NCI-H1930 (cell line): ENCODE data around the gene KRTAP5-3.

ENCODE experiments used
- DNase-seq, 2 experiments: peaks; one replicate each; lab custom pipeline; 2025; lab: John Stamatoyannopoulos, UW

KRTAP5-3 gene

DNA sequence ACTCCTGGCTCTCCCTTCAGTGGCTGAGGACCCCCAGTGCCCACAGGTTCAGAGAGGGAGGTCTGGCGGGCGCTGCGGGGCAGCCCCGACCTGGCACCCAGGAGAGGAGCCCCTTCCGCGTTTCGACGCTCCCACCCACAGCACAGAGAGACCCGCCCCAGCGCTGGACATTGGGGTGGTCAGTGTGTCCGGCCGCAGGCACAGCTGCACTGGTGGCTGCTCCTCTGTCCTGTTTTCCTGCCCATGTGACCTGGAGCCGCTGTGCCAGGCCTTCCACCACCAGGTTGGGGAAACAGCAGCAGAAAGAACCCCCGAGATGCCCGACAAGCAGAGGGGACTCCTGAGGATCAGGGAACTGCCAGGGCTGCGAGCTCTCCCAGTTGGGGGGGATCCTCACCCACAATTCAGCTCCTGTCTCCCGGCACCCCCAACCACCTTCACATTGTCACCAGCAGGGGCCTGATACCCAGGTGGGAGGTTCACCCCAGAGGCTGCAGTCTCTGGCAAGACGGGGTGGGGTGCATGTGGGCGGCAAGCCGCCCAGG lies 35.0 kb upstream of the KRTAP5-3 start:
- no peak for DNase-seq

DNA sequence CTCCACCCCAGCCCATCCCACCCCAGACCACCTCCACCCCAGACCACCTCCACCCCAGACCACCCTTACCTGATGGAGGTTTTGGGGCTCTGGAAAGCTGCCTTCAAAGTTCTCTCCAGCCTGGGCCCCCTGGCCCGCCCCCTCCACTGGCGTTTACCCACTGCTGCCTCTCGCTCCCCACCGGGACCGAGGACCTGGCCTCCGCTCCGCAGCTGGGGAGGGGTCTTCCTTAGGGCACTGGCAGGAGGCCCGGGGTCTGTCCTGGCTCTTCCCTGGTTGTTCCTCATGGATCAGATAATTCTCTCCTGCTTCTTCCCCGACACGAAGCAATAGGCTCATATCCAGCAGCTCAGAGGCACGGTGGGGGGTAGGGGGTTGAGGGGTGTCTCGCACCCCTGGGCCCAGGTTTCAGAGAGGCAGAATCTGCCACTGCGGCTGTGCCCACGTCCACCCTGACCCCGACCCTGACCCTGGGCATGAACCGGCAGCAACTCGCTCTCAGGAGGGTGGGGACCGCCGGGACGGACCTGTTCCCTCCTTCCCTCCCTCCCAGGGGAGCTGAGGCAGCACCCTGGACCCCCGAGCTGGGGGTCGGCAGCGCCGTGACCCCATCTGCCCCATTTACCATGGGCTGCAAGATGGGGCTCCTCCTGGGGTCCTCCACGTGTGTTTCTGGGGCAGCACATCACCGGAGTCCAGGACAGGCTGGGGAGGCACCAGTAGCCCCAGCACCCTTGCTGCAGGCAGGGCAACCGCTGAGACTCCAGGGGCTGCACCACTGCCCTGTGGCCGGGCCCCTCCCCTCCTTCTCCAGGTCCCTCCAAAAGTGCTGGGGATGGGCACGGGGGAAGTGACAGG lies 34.3 kb upstream of the KRTAP5-3 start:
- no peak for DNase-seq

DNA sequence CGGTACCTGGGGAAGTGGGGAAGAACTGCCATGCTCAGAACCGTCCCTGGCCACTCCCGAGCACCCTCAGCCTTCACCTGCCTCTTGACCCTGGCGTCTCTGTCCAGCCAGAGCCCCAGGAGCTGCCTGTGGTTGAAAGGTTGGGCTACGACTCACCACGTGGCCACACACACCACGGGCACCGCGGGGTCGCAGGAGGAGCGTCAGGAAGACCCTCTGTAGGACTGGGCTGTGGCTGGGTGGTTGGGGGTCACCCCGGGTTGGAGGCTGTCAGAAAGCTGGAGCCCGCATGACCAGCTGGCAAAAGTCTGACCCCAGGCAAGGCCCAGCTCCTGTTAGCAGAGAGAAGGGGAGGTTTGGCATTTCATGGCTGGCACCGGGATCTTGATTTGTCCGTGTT lies 32.8 kb upstream of the KRTAP5-3 start:
- no peak for DNase-seq

DNA sequence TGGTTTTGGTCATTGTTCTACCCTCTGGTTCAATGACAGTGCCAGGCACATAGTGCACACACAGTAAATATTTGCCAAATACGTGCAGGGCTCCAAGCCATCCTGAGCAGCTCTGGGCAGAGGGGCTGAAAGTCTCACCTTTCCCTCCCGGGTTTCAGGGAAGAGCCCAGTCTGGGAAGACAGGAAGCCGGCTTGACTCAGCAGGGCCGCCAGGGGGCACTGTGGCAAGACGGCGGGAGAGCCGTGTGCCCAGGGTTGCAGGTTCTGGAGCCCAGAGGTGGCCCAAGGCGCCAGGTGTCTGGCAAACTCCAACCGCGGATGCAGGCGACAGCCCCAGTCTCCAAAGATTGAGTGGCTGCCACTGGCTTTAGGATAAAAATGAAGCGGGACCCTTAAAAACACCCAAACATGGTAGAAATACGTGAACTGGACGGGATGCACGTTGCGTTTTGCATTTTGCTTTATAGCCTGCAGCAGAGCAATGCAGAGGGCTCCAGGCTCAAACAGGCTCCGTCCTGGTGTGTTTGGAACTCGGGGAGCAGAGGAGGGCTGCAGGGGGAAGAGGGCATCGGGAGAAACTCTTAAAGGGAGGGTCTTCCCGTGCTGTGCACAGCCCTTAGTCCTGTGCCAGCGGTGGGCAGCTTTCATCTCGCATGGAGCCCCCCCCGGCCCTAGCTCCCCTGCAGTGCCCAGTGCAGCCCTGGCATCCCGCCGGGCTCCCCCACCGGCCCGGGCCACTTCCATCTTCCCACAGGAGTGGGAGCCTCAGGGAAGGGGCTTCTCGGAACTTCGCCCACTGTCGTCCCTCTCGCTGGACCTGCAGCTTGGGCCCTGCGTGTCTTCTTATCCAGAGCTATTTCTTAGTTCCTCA lies 32.0 kb upstream of the KRTAP5-3 start:
- DNase-seq, result peak; percentile 13 to 76

DNA sequence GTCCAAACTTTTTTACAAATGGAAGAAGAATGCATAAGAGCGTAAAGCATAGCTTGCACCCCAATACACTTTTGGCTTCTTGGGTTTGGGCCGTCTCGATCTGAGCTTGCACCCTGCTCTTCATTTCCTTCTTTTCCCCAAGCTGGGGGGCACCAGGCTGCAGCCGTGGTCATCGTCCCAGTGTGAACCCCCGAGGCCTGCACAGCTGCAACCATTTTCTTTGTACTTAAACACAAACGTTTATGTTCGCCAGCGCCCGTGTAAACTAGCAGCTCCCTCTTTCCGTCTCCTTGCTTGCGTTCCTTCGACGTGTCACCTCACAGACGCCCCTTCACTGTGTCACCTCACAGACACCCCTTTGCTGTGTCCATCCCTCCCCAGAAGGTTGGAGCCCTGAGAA lies 31.4 kb upstream of the KRTAP5-3 start:
- no peak for DNase-seq

DNA sequence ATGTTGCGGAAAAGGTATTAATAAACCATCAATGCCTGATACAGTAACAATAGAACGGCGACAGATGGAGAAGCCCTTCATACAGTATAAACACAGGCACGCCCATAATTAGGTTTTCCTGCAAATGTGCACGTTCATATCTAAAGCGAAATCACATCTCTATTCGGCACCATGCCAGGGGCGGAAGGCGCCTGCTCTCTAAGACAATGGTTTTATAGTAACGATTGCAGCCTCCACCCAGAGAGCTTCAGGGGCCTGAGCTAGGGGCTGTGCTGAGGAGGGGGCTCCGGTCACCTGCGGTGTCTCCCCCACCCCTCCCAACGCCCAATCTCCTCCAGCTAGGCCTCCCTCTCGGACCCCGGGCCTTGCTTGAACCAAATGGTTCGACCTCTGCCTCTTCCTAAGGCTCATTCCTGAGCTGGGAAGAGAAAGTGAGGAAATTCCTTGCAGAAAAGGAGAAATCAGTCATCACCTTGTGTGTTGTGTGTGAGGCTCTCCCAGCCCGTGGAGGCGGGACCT lies 30.9 kb upstream of the KRTAP5-3 start:
- no peak for DNase-seq

DNA sequence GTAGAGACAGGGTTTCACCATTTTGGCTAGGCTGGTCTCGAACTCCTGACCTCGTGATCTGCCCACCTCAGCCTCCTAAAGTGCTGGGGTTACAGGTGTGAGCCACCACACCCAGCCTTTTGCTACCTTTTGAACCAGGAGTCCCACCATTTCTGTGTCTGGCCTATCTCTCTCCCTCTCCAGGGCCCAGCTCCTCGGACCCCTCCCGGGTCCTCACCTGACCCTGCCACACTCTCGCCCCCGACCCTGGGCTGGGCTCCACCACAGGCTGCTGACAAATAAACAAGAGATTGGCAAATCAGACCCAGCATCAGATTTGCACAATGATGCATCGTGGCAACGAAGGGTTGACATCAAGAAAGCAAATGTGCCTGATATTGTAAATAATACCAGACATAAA lies 30.1 kb upstream of the KRTAP5-3 start:
- no peak for DNase-seq

DNA sequence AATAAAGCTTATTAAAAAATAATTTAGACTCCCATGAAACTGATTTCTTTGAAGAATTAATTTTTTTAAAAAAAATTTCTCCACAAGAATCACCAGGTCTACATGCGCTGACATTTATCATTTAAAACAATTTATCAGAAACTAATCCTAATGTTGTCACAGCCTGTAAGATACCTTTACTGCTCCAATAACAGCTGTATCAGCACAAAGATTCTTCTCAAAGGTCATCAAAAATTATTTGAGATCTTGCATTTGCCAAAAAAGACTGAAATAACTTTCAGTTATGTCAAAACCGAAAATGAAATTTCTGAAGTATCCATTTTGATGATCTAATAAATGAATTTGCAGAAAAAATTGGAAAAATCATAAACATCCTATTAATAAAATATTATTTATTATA lies 29.4 kb upstream of the KRTAP5-3 start:
- no peak for DNase-seq

DNA sequence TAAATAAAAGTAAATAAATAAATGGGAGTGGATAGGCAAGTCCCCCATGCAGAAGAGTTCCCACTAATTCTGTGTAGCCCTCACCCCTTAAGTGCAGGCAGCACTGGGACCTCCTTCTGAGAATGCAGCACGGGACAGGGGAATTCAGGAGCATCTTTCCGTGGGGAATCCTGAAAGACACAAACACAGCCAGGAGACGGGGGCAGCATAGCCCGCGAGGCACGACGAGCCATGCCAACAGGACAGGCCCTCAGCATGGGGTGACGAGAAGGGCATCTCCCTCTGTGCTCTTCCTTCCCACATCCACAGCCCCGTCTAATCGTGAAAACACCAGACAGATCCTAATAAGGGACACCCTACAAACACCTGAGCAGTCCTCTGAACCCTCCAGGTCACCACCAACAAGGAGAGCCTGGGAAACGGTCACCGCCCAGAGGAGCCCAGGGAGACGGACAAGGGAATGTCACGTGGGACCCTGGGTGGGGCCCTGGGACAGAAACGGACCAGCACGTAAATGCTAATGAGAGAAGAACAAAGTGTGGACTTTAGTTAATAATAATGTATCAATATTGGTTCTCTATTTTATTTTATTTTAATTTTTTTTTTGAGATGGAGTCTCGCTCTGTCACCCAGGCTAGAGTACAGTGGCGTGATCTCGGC lies 28.2 kb upstream of the KRTAP5-3 start:
- no peak for DNase-seq

DNA sequence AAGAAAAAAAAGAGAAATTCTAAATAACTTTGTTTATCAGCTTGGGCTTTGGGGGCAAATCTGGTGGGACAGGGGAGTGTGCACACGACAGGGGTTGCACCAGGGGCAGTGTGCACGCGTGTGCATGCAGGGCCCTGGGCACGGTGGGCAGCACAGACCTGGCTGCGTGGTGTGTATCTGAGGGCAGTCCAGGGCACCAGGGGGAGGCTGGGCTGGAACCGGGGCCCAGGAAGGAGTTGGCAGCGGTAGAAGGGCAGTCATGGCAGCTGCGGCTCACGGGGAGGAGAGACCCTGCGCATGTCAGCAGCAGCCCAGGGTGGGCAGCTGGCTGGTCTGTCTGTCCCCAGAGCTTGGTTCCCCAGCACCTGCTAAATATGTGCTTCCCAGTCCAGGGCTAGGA lies 25.6 kb upstream of the KRTAP5-3 start:
- no peak for DNase-seq

DNA sequence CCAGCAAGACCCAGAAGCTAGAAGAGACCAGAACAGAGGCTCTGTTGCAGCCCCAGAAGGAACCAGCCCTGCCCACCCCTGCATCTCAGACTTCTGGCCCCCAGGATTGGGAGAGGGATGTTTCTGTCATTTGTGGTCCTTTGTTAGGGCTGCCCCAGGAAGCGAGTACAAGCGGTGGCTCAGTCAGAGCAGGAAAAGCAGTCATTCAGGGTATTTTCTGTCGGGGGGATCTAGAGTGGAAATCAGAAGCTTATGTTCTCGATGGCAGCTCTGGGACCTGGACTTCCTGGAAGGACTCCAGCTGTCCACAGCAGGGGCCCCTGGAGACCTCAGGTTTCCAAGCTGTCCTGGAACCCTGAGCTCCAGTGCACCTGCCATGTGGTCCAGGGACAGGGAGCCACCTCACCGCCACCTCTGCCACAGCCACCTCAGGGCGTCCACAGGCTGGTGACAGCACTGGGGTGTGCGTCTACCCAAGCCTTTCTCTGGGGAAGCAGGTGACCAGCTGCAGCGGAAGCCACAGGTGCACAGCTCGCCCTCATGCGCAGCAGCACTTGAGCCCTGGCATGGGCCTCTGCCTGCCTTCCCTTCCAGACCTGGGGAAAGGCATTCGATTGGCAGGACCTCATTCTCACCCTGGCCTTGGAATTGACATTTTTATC lies 23.9 kb upstream of the KRTAP5-3 start:
- DNase-seq, result no peak

DNA sequence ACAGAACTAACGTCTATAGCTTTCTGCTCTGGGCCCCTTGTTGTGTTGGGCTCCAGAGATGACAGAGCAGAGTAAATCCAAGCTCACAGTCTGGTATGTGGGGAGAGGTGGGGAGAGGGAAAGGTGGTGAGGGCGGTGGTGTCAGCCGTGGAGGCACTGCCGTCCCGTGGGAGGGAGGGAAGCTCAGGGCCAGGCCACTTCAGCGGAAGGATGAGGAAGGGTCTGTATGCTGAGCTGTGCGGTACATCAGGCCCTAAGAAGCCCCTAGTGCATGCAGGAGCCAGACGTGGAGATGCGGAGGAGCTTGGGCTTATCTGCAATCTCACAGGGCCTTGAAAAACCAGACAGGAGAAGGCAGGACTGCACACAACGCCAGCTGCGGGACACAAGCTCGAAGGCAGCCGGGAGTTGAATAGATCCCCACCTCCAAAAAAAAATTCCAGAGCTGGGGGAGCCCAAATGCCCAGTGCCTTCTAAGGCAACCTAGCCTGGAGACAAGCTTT lies 22.9 kb upstream of the KRTAP5-3 start:
- DNase-seq, result no peak

DNA sequence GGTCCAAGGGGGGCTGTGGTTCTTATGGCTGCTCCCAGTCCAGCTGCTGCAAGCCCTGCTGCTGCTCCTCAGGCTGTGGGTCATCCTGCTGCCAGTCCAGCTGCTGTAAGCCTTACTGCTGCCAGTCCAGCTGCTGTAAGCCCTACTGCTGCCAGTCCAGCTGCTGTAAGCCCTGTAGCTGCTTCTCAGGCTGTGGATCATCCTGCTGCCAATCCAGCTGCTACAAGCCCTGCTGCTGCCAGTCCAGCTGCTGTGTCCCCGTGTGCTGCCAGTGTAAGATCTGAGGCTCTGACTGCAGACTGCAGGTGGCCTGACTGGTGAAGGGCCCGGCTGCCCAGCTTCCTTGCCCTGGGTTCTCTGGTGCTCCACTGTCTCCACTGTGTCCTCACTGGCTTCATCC lies 22.0 kb upstream of the KRTAP5-3 start:
- DNase-seq, result no peak

DNA sequence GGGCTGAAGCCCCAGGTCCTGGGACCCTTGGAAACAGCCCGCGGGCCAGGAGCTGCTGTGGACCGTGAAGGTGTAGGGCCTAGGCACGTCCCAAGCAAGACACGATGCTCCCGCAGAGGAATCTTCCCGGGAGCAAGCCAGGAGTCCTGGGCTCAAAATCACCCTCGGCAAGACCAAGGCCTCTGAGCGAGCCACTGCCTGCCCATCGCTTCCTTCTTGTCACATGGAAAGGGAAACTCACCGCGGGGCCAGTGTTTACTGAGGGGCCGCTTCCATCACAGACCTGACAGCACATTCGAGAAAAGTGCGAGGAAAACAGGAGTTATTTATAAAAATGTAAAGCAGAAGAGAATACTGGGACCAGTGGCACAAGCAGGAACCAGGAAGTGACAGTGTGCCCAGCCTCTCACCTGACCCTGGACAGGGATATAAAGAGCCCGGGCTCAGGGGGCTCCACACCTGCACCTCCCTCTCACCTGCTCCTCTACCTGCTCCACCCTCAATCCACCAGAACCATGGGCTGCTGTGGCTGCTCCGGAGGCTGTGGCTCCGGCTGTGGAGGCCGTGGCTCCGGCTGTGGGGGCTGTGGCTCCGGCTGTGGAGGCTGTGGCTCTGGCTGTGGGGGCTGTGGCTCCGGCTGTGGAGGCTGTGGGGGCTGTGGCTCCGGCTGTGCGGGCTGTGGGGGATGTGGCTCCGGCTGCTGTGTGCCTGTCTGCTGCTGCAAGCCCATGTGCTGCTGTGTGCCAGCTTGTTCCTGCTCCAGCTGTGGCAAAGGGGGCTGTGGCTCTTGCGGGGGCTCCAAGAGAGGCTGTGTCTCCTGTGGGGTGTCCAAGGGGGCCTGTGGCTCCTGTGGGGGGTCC lies 21.3 kb upstream of the KRTAP5-3 start, which contains the start of gene KRTAP5-5:
Gene KRTAP5-5, plus strand, starts transcription at position 450 of the 860 bp plus-strand sequence. Its CDS starts 66 bp downstream, at position 516.
- no peak for DNase-seq

DNA sequence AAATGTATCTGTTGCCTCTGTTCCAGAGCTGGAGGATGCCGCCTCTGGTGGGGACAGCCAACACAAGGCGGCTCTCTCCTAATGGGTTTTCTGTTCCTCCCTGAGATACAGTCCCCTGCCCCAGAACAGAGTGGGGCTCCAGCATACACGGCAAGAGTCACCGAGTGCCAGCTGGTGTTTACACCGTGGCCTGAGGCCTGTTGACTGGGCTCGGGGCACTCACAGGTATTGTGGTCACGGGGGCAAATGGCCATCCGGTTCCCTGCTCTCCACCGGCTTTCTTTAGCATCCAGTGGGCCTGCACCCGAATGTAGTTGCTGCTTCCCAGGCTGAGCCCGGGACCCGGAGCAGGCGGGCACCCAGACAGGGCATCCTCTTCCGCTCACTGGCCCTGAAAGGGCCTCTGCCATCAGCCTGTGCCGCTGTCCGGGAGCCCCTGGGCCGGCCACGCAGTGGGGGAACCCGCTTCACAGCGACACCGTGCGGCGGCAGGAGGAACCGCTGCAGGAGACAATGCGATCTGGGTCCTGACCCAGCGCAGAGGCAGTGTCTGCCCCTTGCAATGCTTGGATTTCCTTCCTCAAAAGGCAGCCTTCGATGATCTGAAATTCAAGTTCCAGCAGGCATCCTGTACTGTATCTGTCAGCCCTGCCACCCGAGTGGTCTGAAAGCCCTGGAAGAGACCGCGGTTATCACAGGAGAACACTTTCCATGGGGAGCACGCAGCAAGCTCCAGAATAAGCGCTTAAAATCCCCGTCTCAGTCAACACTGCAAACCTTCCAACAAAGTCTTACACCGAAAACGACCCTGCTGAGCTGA lies 20.5 kb upstream of the KRTAP5-3 start:
- peak in 1 of 2 experiments; percentile 54 for DNase-seq

DNA sequence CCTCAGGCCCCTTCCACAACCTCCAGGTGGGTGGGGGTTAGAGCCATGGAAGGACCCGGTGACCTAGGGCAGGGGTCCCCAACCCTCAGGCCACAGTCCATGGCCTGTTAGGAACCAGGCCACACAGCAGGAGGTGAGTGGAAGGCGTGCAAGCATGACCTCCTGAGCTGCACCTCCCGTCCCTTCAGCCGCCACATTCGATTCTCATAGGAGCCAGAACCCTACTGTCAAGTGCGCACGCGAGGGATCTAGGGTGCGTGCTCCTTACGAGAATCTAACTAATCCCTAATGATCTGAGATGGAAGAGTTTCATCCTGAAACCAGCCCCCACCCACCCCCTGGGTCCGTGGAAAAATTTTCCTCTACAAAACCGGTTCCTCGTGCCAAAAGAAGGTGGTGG lies 17.3 kb upstream of the KRTAP5-3 start:
- DNase-seq, result no peak

DNA sequence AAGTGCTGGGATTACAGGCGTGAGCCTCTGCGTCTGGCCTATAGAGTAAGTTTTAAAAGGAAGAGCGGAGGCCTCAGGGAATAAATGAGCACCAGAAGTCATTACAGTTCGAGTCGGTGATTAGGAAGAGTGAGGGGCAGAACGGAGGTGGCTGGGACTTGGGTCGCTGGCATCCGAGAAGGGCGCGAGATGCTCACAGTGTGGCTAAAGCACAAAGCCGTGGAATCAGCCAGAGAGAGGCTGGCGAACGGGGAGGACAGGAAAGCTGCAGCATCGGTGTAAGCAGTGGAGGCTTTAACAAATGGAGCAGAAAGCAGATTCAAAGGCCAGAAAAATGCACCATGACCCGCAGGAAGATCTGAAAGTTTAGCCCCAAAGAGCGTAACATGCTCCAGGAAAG lies 16.4 kb upstream of the KRTAP5-3 start:
- DNase-seq, result no peak

DNA sequence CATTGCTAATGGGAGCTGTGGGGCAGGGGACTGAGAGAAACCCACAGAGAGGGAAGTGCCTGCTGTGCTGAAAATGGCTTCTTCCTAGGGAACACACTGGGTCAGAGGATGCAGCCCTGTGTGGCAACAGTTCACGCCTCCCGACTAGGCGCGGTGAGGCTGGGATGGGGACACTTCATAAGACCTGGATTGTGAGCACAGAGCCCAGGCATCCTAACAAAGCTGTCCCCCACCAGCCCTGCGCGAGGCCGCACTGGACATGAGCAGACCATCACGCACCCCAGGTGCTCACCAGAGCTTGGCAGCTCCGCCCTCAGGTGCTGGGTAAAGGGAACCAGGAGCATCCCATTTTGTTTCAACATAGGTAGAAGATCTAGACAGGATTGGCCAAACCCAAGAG lies 15.5 kb upstream of the KRTAP5-3 start:
- DNase-seq, result no peak

DNA sequence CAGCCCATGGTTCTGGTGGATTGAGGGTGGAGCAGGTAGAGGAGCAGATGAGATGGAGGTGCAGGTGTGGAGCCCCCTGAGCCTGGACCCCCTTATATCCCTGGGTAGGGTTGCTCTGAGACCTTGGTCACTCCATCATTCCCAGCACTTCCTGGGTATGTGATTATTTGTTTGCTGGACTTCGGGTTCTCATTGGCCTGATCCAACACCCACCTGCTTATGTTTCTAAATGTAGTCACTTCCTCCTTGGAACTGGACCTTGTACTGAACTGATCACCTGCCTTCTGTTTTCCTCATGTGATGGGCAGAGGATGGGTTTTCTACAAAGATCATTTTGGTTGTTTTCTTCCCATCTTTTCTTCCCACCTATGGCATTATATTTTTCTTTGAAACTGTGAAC lies 13.8 kb upstream of the KRTAP5-3 start, which contains the start of gene KRTAP5-4:
Gene KRTAP5-4, minus strand, starts transcription at position 53 of the 400 bp plus-strand sequence. Its CDS starts 45 bp downstream, at position 8.
- no peak for DNase-seq
